Neuronal stem cell (in vitro differentiated cells): ENCODE results near the gene TFEB.

Experiments used
- DNase-seq: peaks from one replicate; pipeline ENCODE4 v3.0.0-alpha.2; 2013; ENCODE audit warnings: low spot score
- H2AFZ ChIP-seq: one replicate; pipeline ENCODE4 v1.6.1; 2013; ENCODE audit warnings: mild to moderate bottlenecking, low read length, inconsistent platforms
- H2AK5ac ChIP-seq: 2 replicates; pipeline ENCODE4 v1.6.1; 2013; ENCODE audit warnings: low read depth, mild to moderate bottlenecking, inconsistent platforms, low read length, moderate library complexity, mixed read lengths
- H2BK120ac ChIP-seq: 2 replicates; pipeline ENCODE4 v1.6.1; 2013; ENCODE audit warnings: low read depth, mild to moderate bottlenecking, inconsistent platforms, low read length, moderate library complexity, mixed read lengths
- H2BK12ac ChIP-seq: one replicate; pipeline ENCODE4 v1.6.1; 2013; ENCODE audit warnings: low read length, inconsistent platforms
- H2BK15ac ChIP-seq: 2 replicates; pipeline ENCODE4 v1.6.1; 2013; ENCODE audit warnings: mild to moderate bottlenecking, low read length, inconsistent platforms, mixed read lengths
- H2BK5ac ChIP-seq: one replicate; pipeline ENCODE4 v1.6.1; 2013; ENCODE audit warnings: inconsistent platforms, mild to moderate bottlenecking, low read length, moderate library complexity
- H3K14ac ChIP-seq: one replicate; pipeline ENCODE4 v1.6.1; 2013; ENCODE audit warnings: low read length, inconsistent platforms
- H3K18ac ChIP-seq: 2 replicates; pipeline ENCODE4 v1.6.1; 2013; ENCODE audit warnings: low read length, inconsistent platforms
- H3K23ac ChIP-seq: 2 replicates; pipeline ENCODE4 v1.6.1; 2013; ENCODE audit warnings: low read depth, mild to moderate bottlenecking, mixed read lengths, low read length, inconsistent platforms; ENCODE audit not compliant: poor library complexity
- H3K27ac ChIP-seq: replicated peaks from 3 replicates; pipeline ENCODE4 v1.5.1; 2013; ENCODE audit warnings: low read length, inconsistent platforms
- H3K27me3 ChIP-seq, 3 experiments: 2 replicates each; pipeline ENCODE4 v1.6.1; 2013; ENCODE audit warnings: low read length in 3 of 3, mild to moderate bottlenecking in 2 of 3, inconsistent platforms in 1 of 3, low read depth in 1 of 3, mixed read lengths in 1 of 3, moderate library complexity in 1 of 3; ENCODE audit not compliant: control insufficient read depth in 3 of 3, insufficient read depth in 3 of 3
- H3K36me3 ChIP-seq, 2 donors: replicated peaks in 1 of 2; 2 replicates each; pipeline ENCODE4 v1.6.1; 2013; ENCODE audit warnings: low read length in 2 of 2; ENCODE audit not compliant: control insufficient read depth in 2 of 2, insufficient read depth in 2 of 2
- H3K4ac ChIP-seq: 2 replicates; pipeline ENCODE4 v1.6.1; 2013; ENCODE audit warnings: inconsistent platforms, mild to moderate bottlenecking, low read length, moderate library complexity
- H3K4me1 ChIP-seq, 2 donors: 1 replicate in 1 of 2; 2 replicates in 1 of 2; pipeline ENCODE4 v1.6.1; 2013; ENCODE audit warnings: low read length in 2 of 2, low read depth in 1 of 2; ENCODE audit not compliant: control insufficient read depth in 2 of 2, insufficient read depth in 1 of 2
- H3K4me2 ChIP-seq: one replicate; pipeline ENCODE4 v1.6.1; 2013; ENCODE audit warnings: mild to moderate bottlenecking, low read length, inconsistent platforms; ENCODE audit not compliant: insufficient read depth, poor library complexity, severe bottlenecking
- H3K4me3 ChIP-seq, 2 donors: 2 replicates each; pipeline ENCODE4 v1.5.1; 2013; ENCODE audit warnings: low read length in 2 of 2, mild to moderate bottlenecking in 2 of 2, inconsistent platforms in 1 of 2, moderate library complexity in 1 of 2
- H3K79me1 ChIP-seq: one replicate; pipeline ENCODE4 v1.6.1; 2013; ENCODE audit warnings: low read depth, mild to moderate bottlenecking, inconsistent platforms, low read length, moderate library complexity
- H3K9ac ChIP-seq: one replicate; pipeline ENCODE4 v1.6.1; 2013; ENCODE audit warnings: mild to moderate bottlenecking, low read depth, low read length, inconsistent platforms; ENCODE audit not compliant: poor library complexity
- H3K9me3 ChIP-seq, 2 donors: replicated peaks in 1 of 2; 2 replicates each; pipeline versions ENCODE3 to v1.6.1; 2013; ENCODE audit warnings: low read length in 2 of 2, mild to moderate bottlenecking in 2 of 2, inconsistent platforms in 1 of 2, low read depth in 1 of 2, mixed read lengths in 1 of 2, moderate library complexity in 1 of 2; ENCODE audit not compliant: control insufficient read depth in 2 of 2, insufficient read depth in 1 of 2
- H4K8ac ChIP-seq: one replicate; pipeline ENCODE4 v1.6.1; 2013; ENCODE audit warnings: low read depth, mild to moderate bottlenecking, inconsistent platforms, low read length, moderate library complexity
- H4K91ac ChIP-seq: one replicate; pipeline ENCODE4 v1.6.1; 2013; ENCODE audit warnings: low read length, low read depth, mild to moderate bottlenecking, inconsistent platforms; ENCODE audit not compliant: poor library complexity
- WGBS, 2 donors: extraction: QIAGEN DNeasy Blood & Tissue Kit; methylation state at CpG; one replicate each; pipeline ENCODE4 v1.1.7; 2013; ENCODE audit warnings: missing lambda C conversion rate in 2 of 2, mixed read lengths in 1 of 2; ENCODE audit not compliant: insufficient read length in 2 of 2, insufficient replicate concordance in 1 of 2; ENCODE audit errors: extremely low coverage in 2 of 2; 5-methylcytosine and 5-hydroxymethylcytosine counted together

Gene TFEB

DNA sequence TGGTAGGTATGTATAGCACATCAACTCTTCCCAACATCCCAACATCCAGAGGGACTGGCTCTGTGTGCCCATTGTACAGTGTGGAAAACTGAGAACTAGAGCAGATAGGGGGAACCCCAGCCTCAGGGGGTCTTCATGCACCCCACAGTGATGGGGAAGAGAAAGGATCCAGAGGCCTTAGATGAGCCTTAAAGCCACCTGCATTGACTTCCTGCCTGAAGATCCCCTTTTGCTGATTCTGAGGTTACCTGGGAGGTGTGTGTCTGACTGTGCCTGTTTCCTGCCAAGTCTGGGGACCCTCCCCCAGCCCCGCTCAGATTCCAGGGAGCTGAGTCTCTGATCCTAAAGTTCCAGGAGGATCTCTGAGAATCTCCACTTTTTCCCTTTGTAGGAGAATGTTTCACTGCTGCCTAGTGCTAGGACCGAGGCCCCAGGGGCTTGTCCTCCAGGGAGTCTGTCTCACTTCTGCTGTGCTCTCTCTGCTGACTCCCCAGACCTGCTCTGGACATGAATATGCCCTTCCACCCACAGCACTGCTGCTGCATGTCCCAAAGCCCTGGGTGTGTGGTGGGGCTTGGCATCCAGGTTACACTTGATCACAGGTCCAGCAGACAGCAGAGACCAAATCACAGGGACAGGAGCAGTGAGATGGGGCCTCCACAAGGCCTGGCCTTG is 24.6 kb upstream of the TFEB start:
- Histone ChIP-seq H2BK15ac (no peak overlapping the region), H2BK120ac (no peak overlapping the region), H3K9me3 (no peaks in the 10 kb centered on the region), H3K4me3 (no peak overlapping the region), H3K9ac (no peak overlapping the region), H3K4me1 (no peaks in the 10 kb centered on the region), H3K27me3 (peaks cover 0 to 35% (median 0%) of the 10 kb centered on the region in 3 experiments), H2BK5ac (no peak overlapping the region), H3K23ac (no peak overlapping the region), H3K4me2 (no peak overlapping the region), H3K27ac (no peak overlapping the region), H3K36me3 (no peaks in the 10 kb centered on the region), H3K18ac (peak overlapping the region; percentile 5), H4K8ac (no peak overlapping the region), H2AFZ (no peak overlapping the region), H3K14ac (no peak overlapping the region), H3K79me1 (no peaks in the 10 kb centered on the region), H4K91ac (no peak overlapping the region), H3K4ac (no peak overlapping the region), H2AK5ac (no peak overlapping the region), H2BK12ac (no peak overlapping the region)
- DNase-seq: no peak
- no CpG with 5 or more reads among the region's 2 CpGs for WGBS, 2 donors

DNA sequence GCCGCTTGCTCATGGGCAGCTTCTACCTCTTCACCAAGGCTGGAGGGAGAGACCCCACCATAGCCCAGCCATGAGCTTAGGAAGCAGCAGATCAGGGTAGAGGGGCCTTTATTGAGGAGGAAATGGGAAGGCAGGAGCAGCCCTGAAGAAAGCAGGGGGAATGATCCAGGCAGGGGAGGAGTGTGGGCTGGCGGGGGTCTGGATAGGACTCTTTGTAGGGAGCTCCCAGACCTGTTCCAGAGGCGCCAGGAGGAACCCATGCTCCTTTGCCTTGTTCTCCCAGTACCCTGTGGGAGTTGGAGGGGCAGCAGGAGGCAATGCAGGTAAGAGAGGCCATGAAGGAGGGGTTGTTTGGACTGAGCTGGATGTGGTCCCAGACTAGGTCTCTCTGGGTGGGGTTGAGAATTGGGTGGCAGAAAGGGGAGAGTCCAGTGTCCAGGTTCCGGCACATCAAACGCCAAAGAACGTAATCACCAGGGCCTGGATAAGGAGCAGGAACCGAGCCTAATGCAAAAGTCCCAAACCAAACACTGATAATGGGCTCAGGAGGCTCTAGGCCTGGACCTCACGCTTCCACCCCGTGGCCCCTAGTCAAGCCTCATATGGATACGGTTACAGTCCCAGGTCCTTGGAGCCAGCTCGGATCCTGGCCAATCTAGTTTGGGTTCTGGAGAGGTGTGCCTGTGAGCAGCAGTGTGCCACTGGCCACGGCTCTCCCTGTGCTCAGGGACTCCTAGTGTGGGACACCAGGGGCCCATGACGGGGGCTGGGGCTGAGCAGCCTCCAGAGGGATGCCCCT is 23.9 kb upstream of the TFEB start:
- Histone ChIP-seq H3K9me3 (no peaks in the 10 kb centered on the region), H2BK12ac (no peak overlapping the region), H3K4me3 (no peak overlapping the region), H3K27ac (no peak overlapping the region), H3K14ac (no peak overlapping the region), H2AFZ (no peak overlapping the region), H4K91ac (no peak overlapping the region), H3K4me2 (no peak overlapping the region), H2BK15ac (no peak overlapping the region), H2BK5ac (no peak overlapping the region), H3K36me3 (no peaks in the 10 kb centered on the region), H3K4me1 (no peaks in the 10 kb centered on the region), H3K79me1 (no peaks in the 10 kb centered on the region), H3K4ac (no peak overlapping the region), H3K18ac (no peak overlapping the region), H3K27me3 (peaks cover 0 to 35% (median 0%) of the 10 kb centered on the region in 3 experiments), H3K23ac (no peak overlapping the region), H3K9ac (no peak overlapping the region), H4K8ac (no peak overlapping the region), H2AK5ac (peak overlapping the region; percentile 85), H2BK120ac (no peak overlapping the region)
- no peak for DNase-seq
- no CpG with 5 or more reads among the region's 13 CpGs for WGBS, 2 donors

DNA sequence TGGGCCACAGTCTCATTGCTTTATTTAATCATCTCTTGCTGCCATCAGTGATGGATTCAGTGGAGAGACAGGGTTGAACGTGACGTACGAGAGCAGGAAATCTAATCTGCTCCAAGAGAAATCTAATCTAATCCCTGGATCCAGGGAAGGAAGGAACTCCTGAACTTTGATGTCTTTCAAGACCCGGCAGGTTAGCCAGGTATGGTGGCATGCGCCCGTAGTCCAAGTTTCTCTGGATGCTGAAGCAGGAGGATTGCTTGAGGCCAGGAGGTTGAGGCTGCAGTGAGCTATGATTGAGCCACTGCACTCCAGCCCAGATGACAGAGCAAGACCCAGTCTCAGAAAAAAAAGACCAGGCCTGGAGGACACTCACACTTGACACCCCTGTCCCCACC is 23.2 kb upstream of the TFEB start:
- no peak overlapping the region for H3K4ac ChIP-seq
- no peak overlapping the region for H3K27ac ChIP-seq
- H3K27me3 ChIP-seq: peaks cover 0 to 40% (median 0%) of the 10 kb centered on the region in 3 experiments
- H3K14ac ChIP-seq: no peak overlapping the region
- no peak overlapping the region for H2BK120ac ChIP-seq
- H2BK5ac ChIP-seq: no peak overlapping the region
- H3K4me1 ChIP-seq: no peaks in the 10 kb centered on the region
- no peak overlapping the region for H2BK15ac ChIP-seq
- no peak overlapping the region for H4K91ac ChIP-seq
- H2AK5ac ChIP-seq: peak overlapping the region; percentile 85
- H3K18ac ChIP-seq: no peak overlapping the region
- H2BK12ac ChIP-seq: no peak overlapping the region
- no peak overlapping the region for H3K4me2 ChIP-seq
- H3K9me3 ChIP-seq: no peaks in the 10 kb centered on the region
- no peak overlapping the region for H3K9ac ChIP-seq
- H4K8ac ChIP-seq: no peak overlapping the region
- H3K23ac ChIP-seq: no peak overlapping the region
- DNase-seq: no peak
- no peaks in the 10 kb centered on the region for H3K79me1 ChIP-seq
- no peak overlapping the region for H3K4me3 ChIP-seq
- H3K36me3 ChIP-seq: no peaks in the 10 kb centered on the region
- no peak overlapping the region for H2AFZ ChIP-seq
- no CpG with 5 or more reads among the region's 6 CpGs for WGBS, 2 donors

DNA sequence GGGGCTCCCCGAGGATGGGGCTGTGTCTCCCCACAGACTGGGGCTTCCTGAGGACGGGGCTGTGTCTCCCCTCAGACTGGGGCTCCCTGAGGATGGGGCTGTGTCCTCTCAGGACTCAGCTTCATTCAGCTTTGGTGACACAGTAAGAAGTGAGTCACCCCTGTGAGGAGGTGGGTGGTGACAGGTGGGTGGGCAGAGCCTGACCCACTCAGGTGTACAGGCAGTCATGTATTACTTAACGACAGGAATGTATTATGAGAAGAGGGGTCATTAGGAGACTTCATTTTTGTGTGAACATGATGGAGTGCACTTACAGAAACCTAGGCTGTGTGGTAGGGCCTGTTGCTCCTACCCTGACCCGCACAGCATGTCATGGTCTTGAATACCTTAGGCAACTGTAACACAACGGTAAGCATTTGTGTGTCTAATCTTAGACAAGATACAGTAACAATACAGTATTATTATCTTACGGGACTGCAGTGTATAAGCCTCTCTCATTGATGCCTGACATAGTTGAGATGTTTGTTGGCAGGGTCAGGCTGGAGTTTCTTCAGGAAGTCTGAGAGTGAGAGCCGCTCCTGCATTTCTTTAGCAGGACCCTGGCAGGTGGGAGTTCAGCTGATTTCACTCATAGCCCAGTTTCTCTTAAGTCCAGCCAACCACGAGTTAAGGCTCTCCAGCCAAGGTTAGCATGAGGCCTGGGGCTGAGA is 22.7 kb upstream of the TFEB start:
- no CpG with 5 or more reads among the region's 8 CpGs for WGBS, 2 donors
- Histone ChIP-seq H2AFZ (no peak overlapping the region), H2BK15ac (no peak overlapping the region), H3K36me3 (no peaks in the 10 kb centered on the region), H4K91ac (no peak overlapping the region), H3K9me3 (no peaks in the 10 kb centered on the region), H3K9ac (no peak overlapping the region), H2BK12ac (no peak overlapping the region), H2BK5ac (no peak overlapping the region), H3K27ac (no peak overlapping the region), H3K4me1 (no peaks in the 10 kb centered on the region), H3K23ac (no peak overlapping the region), H3K79me1 (no peaks in the 10 kb centered on the region), H2BK120ac (no peak overlapping the region), H3K4ac (no peak overlapping the region), H3K14ac (no peak overlapping the region), H2AK5ac (no peak overlapping the region), H3K4me2 (no peak overlapping the region), H3K18ac (no peak overlapping the region), H3K27me3 (peaks cover 0 to 41% (median 0%) of the 10 kb centered on the region in 3 experiments), H3K4me3 (no peak overlapping the region), H4K8ac (no peak overlapping the region)
- DNase-seq: no peak
